C4-2B (cell line): Measurements from ENCODE around the gene ARHGDIB.

Source experiments
- ZFX ChIP-seq: fragments of 450-650 bp; IDR thresholded peaks from 2 replicates; pipeline ENCODE4 v1.6.1; 2017
- TF ChIP-seq, protein P1 (sequence below): fragments of 450-650 bp; conservative IDR thresholded peaks from 2 replicates; pipeline ENCODE4 v1.5.1; 2017; ENCODE audit warnings: mild to moderate bottlenecking

DNA sequence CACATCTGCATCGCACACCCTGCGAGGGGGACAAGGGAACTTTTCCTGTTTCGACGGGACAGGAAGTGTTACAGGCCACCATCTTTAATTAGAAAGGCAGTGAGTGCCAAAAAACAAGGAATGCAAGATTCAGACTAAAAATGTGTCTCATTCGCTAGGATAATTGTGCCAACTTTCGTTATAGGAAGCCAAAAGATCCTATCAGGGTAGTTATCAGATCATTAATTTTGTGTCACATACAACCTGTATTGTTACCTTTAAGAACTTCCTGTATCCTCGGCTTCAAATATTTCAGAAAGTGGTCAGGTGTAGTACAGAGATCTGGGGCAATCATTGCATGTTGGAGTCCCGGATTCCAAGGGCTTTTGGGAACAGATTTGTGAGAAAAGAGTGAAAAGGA lies 56.5 kb downstream of the ARHGDIB start:
- TF ChIP-seq, protein P1, sequence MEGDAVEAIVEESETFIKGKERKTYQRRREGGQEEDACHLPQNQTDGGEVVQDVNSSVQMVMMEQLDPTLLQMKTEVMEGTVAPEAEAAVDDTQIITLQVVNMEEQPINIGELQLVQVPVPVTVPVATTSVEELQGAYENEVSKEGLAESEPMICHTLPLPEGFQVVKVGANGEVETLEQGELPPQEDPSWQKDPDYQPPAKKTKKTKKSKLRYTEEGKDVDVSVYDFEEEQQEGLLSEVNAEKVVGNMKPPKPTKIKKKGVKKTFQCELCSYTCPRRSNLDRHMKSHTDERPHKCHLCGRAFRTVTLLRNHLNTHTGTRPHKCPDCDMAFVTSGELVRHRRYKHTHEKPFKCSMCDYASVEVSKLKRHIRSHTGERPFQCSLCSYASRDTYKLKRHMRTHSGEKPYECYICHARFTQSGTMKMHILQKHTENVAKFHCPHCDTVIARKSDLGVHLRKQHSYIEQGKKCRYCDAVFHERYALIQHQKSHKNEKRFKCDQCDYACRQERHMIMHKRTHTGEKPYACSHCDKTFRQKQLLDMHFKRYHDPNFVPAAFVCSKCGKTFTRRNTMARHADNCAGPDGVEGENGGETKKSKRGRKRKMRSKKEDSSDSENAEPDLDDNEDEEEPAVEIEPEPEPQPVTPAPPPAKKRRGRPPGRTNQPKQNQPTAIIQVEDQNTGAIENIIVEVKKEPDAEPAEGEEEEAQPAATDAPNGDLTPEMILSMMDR = no peak
- no peak for TF ChIP-seq ZFX
